HG02759 (cell line): ENCODE measurements around the gene VEGFA.

Experiments
- ATAC-seq: cut with Tn5 transposase; IDR thresholded peaks from one replicate; pipeline ENCODE4 v1.9.1; 2021; ENCODE audit warnings: mild to moderate bottlenecking, moderate library complexity; ENCODE audit not compliant: unreplicated experiment

The VEGFA gene

DNA sequence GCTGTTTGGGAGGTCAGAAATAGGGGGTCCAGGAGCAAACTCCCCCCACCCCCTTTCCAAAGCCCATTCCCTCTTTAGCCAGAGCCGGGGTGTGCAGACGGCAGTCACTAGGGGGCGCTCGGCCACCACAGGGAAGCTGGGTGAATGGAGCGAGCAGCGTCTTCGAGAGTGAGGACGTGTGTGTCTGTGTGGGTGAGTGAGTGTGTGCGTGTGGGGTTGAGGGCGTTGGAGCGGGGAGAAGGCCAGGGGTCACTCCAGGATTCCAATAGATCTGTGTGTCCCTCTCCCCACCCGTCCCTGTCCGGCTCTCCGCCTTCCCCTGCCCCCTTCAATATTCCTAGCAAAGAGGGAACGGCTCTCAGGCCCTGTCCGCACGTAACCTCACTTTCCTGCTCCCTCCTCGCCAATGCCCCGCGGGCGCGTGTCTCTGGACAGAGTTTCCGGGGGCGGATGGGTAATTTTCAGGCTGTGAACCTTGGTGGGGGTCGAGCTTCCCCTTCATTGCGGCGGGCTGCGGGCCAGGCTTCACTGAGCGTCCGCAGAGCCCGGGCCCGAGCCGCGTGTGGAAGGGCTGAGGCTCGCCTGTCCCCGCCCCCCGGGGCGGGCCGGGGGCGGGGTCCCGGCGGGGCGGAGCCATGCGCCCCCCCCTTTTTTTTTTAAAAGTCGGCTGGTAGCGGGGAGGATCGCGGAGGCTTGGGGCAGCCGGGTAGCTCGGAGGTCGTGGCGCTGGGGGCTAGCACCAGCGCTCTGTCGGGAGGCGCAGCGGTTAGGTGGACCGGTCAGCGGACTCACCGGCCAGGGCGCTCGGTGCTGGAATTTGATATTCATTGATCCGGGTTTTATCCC is at the start of gene VEGFA:
VEGFA (plus strand) TSS at position 686 of the 846 bp plus-strand sequence.
- ATAC-seq = peak; percentile 56

DNA sequence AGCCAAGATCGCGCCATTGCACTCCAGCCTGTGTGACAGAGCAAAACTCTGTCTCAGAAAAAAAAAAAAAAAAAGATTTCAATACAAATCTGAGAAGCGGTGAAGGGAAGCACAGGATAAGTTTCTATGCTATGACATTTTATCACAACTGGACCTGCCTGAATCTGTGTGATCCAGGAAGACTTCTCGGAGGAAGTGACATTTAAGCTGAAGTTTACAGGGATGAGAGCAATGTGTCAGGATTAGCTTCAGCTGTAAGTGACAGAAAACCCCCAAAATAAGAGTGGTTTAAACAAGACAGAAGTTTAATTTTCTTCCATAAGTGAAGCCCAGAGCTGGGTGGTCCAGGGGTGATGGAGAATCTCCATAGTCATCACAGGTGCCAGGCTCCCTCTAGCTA is 49.0 kb upstream of the VEGFA start:
- no peak for ATAC-seq

DNA sequence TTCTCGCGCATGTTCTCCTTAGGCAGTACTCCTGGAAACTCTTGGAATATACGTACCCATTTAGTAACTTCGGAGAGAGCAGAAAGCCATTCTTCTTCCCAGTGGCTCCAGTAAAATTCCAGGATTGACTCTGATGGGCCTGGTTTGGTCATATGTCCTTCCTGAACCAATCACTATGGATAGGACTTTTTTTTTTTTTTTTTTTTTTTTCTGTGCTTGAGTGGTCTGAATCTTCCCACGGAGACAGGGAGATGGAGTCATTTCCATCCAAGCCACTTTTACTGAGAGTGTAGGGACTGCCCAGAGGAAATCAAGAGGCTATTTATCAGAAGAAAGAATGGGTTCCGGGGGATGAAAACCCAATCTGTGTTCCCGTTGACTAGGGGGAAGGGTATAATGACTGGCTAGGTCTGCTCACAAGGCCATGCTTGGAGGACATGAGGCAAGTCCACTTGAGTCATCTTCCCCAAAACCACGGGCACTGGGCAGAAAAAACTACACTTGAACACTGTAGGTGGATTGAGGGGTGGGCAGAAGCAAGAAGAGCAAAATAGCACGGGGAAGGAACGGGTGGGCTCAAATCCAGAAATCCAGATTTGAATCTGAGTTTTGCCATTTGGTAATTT is 47.0 kb upstream of the VEGFA start:
- ATAC-seq = no peak

DNA sequence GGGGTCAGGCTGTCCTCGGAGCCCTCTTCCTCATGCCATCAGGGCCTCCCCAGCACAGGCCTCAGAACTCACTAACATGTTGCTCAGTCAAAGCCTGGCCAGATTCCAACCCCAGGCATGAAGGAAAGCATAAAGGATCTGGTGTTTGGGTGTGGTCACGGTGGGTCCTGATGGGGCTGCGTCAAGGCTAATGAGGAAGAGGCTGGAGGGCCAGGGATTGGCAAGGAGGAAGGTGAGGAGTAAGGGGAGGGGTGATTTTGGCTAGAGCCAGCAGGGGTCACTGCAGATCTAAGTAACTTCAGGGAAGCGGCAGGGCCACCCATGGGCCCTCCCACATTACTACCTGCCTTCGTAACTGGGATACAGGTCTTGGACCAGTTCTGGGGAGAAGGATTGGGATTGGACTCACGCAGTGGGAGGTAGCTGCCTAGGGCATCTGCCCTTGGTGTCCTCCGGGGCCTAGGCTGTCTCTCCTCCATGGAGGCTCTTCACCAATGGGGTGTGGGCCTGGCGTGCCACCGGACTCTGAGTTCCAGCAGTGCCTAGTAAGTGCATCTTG is 46.2 kb upstream of the VEGFA start:
- peak; percentile 60 for ATAC-seq

DNA sequence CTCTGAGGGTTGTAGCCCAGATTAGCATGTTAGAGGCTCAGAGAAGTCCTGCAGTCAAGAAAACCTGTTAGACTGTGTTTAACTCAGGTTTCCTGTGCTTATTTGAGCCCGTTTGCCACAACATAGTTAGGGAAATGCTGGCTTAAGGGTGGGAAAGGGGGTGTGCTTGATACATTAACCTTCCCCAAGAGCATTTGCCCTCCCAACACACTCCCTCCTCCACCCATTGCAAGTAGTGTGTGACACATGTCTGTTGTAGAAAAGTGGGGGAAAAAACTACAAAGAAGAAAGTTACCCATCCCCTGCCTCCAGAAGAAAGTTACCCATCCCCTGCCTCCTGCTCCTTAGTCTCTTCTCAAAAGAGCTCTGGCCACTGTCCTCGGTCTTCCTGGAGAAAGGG is 45.7 kb upstream of the VEGFA start:
- no peak for ATAC-seq

DNA sequence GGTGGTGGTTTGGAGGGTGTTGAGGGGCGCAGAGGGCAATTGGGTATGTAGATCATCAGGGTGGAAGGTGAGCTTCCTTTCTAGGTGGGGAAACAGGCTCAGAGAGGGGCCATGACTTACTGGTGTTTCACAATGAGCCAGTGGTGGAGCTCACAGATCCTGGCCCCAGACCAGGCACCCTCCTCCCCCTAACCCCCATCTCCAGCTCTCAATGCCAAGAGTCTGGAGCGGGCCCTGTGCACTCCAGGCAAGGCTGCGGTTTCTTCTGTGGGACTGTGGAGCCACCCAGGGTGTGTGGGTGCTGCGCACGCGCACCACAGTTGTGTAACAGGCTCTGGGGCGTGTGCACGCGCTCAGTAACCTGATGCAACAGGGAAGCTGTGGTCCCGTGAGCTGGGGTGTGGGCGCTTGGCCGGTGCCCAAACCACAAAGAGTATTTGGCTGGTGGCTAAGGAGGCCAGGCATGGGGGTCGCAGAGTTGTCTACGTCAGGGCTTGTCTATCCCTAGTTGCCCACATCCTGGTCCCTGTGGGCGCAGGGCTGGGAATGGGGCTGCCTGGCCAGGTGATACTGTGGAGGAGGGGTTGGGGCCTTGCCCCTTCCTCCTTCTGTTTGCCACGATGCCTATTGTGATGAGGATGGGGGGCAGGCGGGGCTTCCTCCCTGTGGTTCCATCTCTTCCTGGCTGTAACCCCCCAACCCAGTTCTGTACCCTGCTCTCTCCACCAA is 44.9 kb upstream of the VEGFA start:
- peak; percentile 83 for ATAC-seq

DNA sequence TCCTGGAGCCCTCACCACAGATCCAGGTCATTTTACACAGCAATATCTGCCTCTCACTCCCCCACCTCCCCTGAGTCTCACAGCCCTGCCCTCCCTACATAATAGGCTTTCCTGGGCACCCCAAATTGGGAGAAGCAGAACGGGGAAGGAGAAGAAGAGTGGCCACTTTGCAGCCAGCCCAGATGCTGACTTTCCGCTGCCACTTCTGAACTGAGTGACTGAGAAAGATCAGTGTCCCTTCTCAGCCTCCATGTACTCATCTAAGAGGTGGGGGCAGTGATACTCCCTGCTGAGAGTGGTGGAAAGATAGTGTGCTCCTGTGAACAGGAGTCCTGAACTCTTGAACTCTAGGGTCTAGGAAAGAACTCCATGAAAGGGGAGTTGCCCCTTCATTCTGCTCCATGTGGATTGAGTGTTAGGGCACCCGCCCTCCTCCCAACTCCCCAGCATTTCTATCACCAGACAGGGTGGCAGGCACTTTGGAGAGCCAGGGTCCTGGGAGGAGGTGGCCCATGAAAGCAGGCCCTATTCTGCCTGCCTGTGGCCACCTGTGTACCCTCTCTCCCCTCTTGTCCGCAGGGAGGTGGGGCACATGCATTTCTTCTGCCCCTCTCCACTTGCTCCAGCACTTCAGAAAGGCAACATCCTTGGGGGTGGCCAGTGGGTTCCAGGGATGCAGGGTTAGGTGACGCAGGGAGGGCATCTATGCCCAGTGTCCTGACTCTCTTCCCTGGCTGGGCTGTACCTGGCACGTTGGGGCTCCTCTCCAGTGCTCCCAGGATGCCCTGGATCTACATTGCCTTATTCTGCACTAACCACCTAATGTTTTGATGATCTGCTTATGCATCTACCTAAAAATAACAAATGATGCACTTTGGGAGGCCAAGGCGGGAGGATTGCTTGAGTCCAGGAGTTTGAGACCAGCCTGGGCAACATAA is 44.1 kb upstream of the VEGFA start:
- ATAC-seq = peak; percentile 5

DNA sequence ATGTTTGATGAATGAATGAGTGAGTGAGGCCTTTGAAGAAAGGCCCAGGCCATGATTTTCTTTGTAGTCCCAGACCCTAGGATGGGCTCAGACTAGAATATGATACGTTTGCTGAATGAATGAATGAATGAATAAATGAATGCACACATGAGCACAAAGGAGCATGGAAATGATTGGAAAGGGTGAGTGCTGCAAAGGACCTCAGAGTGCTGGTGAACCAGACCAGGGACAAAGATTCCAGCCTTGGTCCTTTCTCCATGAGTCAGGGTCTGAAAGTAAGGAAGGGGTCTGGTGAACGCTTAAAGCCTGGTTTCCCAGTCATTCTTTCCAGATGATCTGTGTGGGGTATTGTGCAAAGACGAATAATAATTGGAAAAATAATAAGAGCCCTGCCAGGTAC is 42.4 kb upstream of the VEGFA start:
- ATAC-seq = no peak

DNA sequence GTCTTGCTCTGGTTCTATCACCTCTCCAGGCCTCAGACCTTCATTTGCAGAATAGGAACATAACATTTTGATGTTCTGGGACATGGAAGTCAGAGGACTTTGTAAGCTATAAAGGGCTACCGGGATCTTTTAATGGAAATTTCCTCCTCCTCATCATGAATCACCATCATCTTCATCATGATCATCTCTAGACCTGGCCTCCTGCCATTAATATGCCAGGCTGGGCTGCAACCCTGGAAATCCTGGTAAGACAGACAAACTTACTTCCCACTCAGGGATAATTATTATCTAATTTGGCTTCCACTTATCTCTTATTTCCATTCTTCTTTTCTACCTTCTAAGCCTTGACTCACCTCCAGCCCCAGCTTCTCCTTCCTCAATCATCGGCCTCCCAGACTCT is 41.4 kb upstream of the VEGFA start:
- ATAC-seq = no peak

DNA sequence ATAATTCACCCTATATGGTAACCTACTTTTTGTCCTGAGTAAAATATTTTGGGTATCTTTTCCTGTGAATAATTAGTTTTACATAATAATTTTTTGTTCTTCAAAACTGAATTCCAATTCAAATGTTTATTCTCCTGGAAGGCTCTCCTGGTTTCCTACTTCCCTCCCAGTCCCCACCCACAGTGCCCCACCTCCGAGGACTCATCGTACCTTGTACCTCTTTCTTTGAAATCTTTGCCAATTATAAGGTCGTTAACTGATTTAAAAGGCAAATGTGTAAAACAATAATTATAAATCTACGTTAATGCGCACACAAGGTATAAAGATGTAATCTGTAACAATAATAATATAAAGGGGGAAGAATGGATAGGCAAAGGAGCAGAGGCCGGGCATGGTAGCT is 40.5 kb upstream of the VEGFA start:
- no peak for ATAC-seq

DNA sequence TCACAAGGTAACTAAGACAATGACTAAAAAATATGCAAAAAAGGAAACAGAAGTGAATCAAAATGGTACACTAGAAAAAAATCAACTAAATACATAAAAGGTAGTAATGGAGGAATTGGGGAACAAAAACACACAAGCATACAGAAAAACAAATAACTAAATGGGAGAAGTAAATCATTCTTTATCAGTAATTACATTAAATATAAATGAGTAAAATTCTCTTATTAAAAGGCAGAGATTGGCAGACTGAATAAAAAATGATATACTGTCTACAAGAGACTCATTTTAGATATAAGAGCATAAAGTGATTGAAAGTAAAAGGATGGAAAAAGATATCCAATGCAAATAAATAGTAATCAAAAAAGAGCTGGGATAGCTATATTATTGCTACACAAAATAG is 39.4 kb upstream of the VEGFA start:
- ATAC-seq = no peak

DNA sequence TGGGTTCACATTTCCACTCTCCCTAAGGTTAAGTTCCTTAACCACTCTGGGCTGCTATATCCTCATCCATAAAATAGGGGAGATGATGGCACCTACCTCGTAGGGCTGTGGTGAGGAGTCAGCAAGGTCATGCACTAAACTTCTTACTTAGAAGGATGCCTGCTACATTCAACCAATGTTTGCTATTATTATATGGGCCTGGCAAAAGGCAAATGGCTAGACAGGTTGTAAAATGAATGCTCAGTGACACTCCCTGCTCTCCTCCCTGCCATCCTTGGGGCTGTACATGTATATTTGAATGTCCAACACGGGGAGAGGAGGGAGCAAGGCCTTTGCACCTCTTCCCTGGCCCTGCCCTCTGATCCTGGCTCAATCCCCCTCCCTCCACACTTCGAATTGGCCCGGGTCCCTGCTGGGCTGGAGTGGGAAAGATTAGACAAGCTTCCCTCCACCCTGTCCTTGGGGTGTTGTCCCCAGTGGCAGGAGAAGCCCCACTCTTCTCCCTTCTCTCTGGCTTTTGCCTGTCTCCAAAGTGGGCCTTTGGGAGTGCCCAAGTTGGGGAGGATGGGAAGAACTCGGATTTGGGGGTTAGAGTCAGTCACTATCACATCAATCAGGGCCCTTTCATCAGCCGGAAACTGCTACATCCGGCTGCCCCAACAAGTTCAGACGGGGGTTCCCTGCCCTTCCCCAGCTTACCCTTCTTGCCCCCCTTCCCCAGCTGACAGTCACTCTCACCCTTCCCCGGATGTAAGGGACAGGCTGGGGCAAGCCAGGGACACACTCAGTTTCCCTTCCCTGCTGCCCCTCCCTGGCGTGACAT is 36.3 kb upstream of the VEGFA start:
- ATAC-seq = peak; percentile 76

DNA sequence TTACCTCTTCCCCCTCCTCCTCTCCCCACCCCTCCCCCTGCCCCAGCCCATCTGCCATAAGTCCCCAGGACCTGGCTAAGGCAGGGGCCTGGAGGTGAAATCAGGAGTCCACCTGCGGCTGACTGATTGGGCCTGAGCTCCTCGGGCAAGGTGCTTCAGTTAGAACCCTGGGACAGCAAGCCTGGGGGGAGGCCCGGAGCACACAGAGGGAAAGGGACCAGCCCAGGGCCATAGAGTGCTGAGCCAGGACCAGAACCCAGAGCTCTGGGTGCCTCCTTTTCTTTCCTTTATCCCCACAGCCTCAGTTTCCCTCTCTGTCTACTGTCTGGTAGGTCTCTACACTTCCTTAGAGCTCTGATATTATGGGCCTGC is 35.7 kb upstream of the VEGFA start:
- no peak for ATAC-seq

DNA sequence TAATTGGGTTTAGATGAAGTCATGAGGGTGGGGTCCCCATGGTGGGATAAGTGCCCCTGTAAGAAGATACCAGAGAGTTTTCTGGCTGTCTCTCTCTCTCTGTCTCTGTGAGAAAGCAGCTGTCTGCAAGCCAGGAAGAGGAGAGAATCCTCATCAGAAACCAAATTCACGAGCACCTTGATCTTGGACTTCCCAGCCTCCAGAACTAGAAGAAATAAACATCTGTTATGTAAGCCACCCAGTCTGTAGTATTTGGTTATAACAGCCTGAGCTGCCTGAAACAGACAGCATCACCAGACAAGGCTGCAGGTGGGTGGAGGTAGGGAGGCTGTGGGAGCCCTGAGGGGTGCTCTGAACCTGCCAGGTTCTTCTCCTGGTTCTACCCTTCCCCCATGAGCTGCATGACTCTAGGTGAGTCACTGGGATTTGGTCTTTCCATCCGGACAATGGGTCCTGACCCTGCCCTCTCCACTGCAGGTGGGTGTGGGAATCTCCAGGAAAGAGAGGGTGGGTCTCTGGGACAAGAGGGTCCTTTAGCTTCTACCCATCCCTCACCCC is 34.3 kb upstream of the VEGFA start:
- no peak for ATAC-seq

DNA sequence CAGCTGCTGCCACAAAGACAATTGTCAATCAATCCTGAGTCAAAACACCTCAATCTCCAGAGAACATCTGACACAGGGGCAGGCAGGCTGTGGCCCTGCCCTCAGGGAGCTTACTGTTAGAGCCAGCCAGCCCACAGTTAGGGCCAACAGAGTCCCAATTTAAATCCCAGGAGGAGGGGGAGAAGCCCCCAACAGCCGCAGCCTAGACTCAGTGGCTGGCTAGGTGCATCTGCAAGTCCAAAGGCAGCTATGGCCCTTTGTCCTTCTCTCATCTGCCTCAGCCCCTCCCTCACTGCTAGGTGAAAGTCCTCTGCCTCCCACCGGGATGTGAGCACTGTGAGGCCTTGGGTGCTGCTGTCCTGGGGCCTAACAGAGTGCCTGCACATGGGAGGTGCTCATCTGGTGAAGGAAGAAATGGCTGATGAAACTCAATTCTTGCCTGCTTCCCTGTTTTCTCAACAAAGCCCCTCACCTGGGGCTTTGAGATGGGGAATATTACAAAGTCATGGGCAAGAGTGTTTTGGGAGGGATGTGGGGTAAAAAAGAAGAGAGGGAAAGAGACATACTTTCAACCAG is 33.7 kb upstream of the VEGFA start:
- no peak for ATAC-seq

DNA sequence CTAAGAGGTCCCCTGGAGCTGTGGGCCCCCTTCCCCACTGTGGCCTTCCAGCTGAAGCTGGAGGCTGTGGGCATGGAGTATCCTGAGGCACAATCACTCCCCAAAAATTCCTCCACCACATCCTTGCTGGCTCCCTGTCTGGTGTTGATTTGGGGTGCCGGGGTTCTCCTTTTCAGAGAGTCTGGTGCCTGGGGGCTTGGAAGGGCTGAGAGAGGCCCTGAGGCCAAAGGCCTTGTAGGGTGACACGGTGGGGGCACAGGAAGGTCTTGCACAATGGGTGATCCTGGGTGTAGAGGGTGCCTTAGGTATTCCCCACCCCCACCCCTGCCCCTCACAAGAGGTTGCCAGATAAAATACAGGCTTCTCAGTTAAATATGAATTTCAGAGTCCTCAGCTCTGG is 33.2 kb upstream of the VEGFA start:
- no peak for ATAC-seq

DNA sequence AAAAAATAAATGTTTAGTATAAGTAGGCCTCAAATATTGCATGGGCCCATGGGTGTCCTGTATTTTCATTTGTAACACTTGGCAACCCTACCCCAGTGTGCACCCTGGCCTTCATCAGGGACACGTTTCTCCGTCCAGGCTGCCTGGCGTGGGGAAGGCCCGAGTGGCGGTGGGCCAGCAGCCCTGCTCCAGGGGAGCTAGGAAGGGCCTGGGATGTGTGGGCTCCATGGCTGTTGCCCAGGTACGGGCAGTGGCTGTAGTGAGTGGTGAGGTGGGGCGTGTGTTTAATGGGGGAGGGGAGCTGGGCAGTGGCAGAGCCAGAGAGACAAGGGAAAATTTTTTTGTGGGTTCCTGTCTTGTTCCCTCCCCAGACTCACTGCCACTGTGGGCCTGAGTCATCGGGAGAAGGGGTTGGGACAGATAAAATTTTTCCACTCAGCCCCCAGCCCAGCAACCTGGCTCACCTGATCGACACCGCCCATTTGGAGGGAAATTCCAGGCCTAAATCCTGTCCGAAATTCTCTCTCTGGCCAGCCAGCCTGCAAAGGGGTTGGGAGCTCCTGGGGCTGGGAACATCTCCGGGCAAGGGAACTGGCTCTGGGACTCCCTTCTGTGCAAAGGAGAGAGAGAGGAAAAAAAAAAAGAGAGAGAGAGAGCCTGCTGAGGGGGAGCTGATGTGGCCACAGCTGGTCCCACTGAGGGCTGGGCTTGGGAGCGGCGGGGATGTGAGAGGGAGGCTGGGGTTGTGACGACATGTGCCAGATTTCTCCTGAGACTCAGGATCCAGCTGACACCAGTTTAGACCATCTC is 32.5 kb upstream of the VEGFA start:
- ATAC-seq = no peak

DNA sequence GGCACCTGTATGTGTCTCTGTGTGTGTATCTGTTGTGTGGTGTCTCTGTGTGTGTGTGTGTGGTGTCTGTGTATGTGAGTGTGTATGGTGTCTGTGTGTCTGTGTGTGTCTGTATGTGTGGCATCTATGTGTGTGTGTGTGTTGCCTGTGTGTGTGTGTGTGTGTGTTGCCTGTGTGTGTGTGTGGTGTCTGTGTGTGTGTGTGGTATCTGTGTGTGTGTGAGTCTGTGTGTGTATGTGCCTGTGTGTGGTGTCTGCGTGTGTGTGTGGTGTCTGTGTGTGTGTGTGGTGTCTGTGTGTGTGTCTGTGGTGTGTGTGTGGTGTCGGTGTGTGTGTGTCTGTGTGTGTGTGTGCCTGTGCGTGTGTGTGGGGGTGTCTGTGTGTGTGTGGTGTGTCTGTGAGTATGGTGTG is 31.7 kb upstream of the VEGFA start:
- ATAC-seq = no peak
